Upper lobe of left lung (tissue), 4 donors: ENCODE results near the gene DLD.

ENCODE experiments used
- POLR2A ChIP-seq, 4 donors: fragments of 450-650 bp; IDR thresholded peaks; one replicate each; pipeline ENCODE4 v1.5.1; 2016 to 2017; ENCODE audit warnings: antibody characterized with exemption in 4 of 4, mild to moderate bottlenecking in 2 of 4
- POLR2AphosphoS5 ChIP-seq, 2 donors: sonication (generic); formaldehyde crosslinking; IDR thresholded peaks; one replicate each; pipeline ENCODE4 v1.5.1; 2017; ENCODE audit warnings: antibody characterized with exemption in 2 of 2
- TF ChIP-seq, protein P1 (sequence below), 6 experiments: fragments of 450-650 bp in 4 of 6; fragments of 200-600 bp in 2 of 6; sonication (generic) in 2 of 6; IDR thresholded peaks; one replicate each; pipeline ENCODE4 v1.5.1; 2016 to 2019; ENCODE audit warnings: antibody characterized with exemption in 6 of 6

DNA sequence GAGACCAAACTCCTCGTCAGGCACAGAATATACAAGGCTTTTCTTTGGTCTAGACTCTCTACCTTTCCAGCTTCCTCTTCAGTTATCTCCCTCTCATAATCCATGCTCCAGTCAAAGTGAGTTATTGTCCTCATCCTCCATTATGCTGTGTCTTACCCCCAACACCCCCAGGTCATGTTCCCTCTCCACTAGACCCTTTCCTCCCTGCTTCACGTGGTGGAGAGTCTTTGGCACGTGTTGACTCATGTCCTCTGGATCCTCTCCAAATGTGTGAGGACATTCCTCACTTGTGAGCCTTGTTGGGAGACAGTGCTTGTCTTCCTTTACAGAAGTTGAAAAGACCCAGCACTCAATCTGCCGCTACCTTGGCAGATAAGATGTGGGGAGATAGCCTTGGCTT, 36.0 kb upstream of the DLD start:
- TF ChIP-seq POLR2A (IDR thresholded peaks at IDR 0.05) = no peak
- TF ChIP-seq, protein P1, sequence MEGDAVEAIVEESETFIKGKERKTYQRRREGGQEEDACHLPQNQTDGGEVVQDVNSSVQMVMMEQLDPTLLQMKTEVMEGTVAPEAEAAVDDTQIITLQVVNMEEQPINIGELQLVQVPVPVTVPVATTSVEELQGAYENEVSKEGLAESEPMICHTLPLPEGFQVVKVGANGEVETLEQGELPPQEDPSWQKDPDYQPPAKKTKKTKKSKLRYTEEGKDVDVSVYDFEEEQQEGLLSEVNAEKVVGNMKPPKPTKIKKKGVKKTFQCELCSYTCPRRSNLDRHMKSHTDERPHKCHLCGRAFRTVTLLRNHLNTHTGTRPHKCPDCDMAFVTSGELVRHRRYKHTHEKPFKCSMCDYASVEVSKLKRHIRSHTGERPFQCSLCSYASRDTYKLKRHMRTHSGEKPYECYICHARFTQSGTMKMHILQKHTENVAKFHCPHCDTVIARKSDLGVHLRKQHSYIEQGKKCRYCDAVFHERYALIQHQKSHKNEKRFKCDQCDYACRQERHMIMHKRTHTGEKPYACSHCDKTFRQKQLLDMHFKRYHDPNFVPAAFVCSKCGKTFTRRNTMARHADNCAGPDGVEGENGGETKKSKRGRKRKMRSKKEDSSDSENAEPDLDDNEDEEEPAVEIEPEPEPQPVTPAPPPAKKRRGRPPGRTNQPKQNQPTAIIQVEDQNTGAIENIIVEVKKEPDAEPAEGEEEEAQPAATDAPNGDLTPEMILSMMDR (IDR thresholded peaks at IDR 0.05) = no peak
- no peak for TF ChIP-seq POLR2AphosphoS5 (IDR thresholded peaks at IDR 0.05)
